Urothelium cell line (cell line): Measurements from ENCODE around the gene BANK1.

Source experiments
- DNase-seq: peaks from one replicate; pipeline ENCODE4 v3.0.0; 2011; ENCODE audit warnings: low spot score, mixed read lengths
- FAIRE-seq: peaks from 2 replicates; lab custom pipeline; 2011; peaks lifted over from hg19 to GRCh38; lab: Jason Lieb, UNC

Gene BANK1

GRCh38 chr4:101790521-101791181, at the start of gene BANK1:
Gene BANK1 (plus strand): TSS chr4:101790730. CDS start chr4:101790881, 151 bp downstream.
- DNase-seq (peak; percentile 74), FAIRE-seq (no peak)

- FAIRE-seq (no peak), DNase-seq (no peak)
Measured at GRCh38 chr4:101753721-101754120, 36.8 kb upstream of the BANK1 start.

- no peak for DNase-seq
- no peak for FAIRE-seq
Measured at GRCh38 chr4:101756181-101756580, 34.3 kb upstream of the BANK1 start.

GRCh38 chr4:101761405-101761804, 29.1 kb upstream of the BANK1 start:
- DNase-seq (no peak), FAIRE-seq (no peak)

GRCh38 chr4:101762025-101762424, 28.5 kb upstream of the BANK1 start:
- no peak for DNase-seq
- no peak for FAIRE-seq

- DNase-seq (no peak), FAIRE-seq (no peak)
Measured at GRCh38 chr4:101762534-101762933, 28.0 kb upstream of the BANK1 start.

- FAIRE-seq: no peak
Measured at GRCh38 chr4:101763576-101763975, 27.0 kb upstream of the BANK1 start.

GRCh38 chr4:101774807-101775206, 15.7 kb upstream of the BANK1 start:
- DNase-seq: no peak
- FAIRE-seq: no peak

More at GRCh38 chr4:101763576-101763975, 27.0 kb upstream of the BANK1 start:
- DNase-seq: no peak

GRCh38 chr4:101777431-101777830, 13.1 kb upstream of the BANK1 start:
- DNase-seq: no peak
- no peak for FAIRE-seq

GRCh38 chr4:101780284-101780683, 10.2 kb upstream of the BANK1 start:
- DNase-seq (no peak), FAIRE-seq (no peak)

- FAIRE-seq: no peak
Measured at GRCh38 chr4:101782546-101782945, 8.0 kb upstream of the BANK1 start.

GRCh38 chr4:101784957-101785356, 5.6 kb upstream of the BANK1 start:
- FAIRE-seq: no peak

More at GRCh38 chr4:101782546-101782945, 8.0 kb upstream of the BANK1 start:
- DNase-seq: no peak

GRCh38 chr4:101785486-101785885, 5.0 kb upstream of the BANK1 start:
- no peak for DNase-seq
- no peak for FAIRE-seq

More at GRCh38 chr4:101784957-101785356, 5.6 kb upstream of the BANK1 start:
- DNase-seq: no peak

- FAIRE-seq (no peak), DNase-seq (no peak)
Measured at GRCh38 chr4:101787701-101788316, 2.7 kb upstream of the BANK1 start.

- no peak for DNase-seq
- FAIRE-seq: no peak
Measured at GRCh38 chr4:101791182-101791558, 640 bp downstream of the BANK1 start.

- DNase-seq: peak; percentile 5
- FAIRE-seq: no peak
Measured at GRCh38 chr4:101792056-101792590, 1.6 kb downstream of the BANK1 start.

GRCh38 chr4:101793397-101793796, 2.9 kb downstream of the BANK1 start:
- FAIRE-seq (no peak), DNase-seq (no peak)

- DNase-seq (no peak), FAIRE-seq (no peak)
Measured at GRCh38 chr4:101794806-101795205, 4.3 kb downstream of the BANK1 start.

GRCh38 chr4:101795704-101796103, 5.2 kb downstream of the BANK1 start:
- no peak for FAIRE-seq
- no peak for DNase-seq

GRCh38 chr4:101801958-101802357, 11.4 kb downstream of the BANK1 start:
- DNase-seq: no peak

GRCh38 chr4:101806914-101807313, 16.4 kb downstream of the BANK1 start:
- DNase-seq: no peak
- no peak for FAIRE-seq

More at GRCh38 chr4:101801958-101802357, 11.4 kb downstream of the BANK1 start:
- FAIRE-seq: no peak

- DNase-seq (no peak), FAIRE-seq (no peak)
Measured at GRCh38 chr4:101807351-101807750, 16.8 kb downstream of the BANK1 start.
